PC-3 (cell line): ENCODE data around the gene TUBB1. TPM values are rescaled to one million over a fixed set of nuclear protein-coding genes. Genes with fewer than 3 reads are reported as not detected.

Source experiments
- ATAC-seq: fragments of 200-7000 bp; cut with Tn5 transposase; 2 replicates; pipeline ENCODE4 v1.9.1; 2020; ENCODE audit warnings: mild to moderate bottlenecking, moderate library complexity
- BruUV-seq: library from RNA; stranded (reverse); fragments of 400-500 nt; replicated peaks from 2 replicates; lab custom pipeline; 2021; lab: Mats Ljungman, UMichigan
- CTCF ChIA-PET: fragments of 300-600 bp; sonication (Branson Sonifier 250); formaldehyde crosslinking; loops from one replicate; lab custom pipeline; 2022; ENCODE audit warnings: antibody characterized with exemption; lab: Charles Lee
- POLR2A ChIA-PET: fragments of 300-600 bp; sonication (Branson Sonifier 250); formaldehyde crosslinking; loops from one replicate; lab custom pipeline; 2022; ENCODE audit warnings: antibody characterized with exemption; ENCODE audit not compliant: unreplicated experiment; lab: Charles Lee
- DNase-seq: peaks from one replicate; pipeline ENCODE4 v3.0.0-alpha.2; 2015
- H2AFZ ChIP-seq: fragments of 300-600 bp; sonication (generic); 2 replicates; pipeline ENCODE4 v1.6.0; 2016; ENCODE audit warnings: antibody characterized with exemption, low read length
- H3F3A ChIP-seq: fragments of 300-600 bp; sonication (generic); one replicate; pipeline ENCODE4 v1.6.0; 2017; ENCODE audit warnings: antibody characterized with exemption, low read length, control low read depth, mild to moderate bottlenecking; ENCODE audit not compliant: unreplicated experiment
- H3K27ac ChIP-seq: fragments of 300-600 bp; sonication (generic); 2 replicates; pipeline ENCODE4 v1.5.1; 2016; ENCODE audit warnings: mild to moderate bottlenecking, low read length
- H3K27me3 ChIP-seq: fragments of 300-600 bp; sonication (generic); 2 replicates; pipeline ENCODE4 v1.6.1; 2016; ENCODE audit warnings: low read length, mixed read lengths
- H3K36me3 ChIP-seq: fragments of 300-600 bp; sonication (generic); 2 replicates; pipeline ENCODE4 v1.6.1; 2016; ENCODE audit warnings: low read depth, mixed run types, low read length, mixed read lengths
- H3K4me1 ChIP-seq: fragments of 300-600 bp; sonication (generic); 2 replicates; pipeline ENCODE4 v1.5.1; 2016; ENCODE audit warnings: low read length; ENCODE audit not compliant: insufficient read depth
- H3K4me2 ChIP-seq: fragments of 300-600 bp; sonication (generic); 2 replicates; pipeline ENCODE4 v1.6.0; 2016; ENCODE audit warnings: low read length
- H3K4me3 ChIP-seq: fragments of 300-600 bp; sonication (generic); 2 replicates; pipeline ENCODE4 v1.5.1; 2016; ENCODE audit warnings: mild to moderate bottlenecking, low read length, mixed read lengths
- H3K79me2 ChIP-seq: fragments of 300-600 bp; sonication (generic); 2 replicates; pipeline ENCODE4 v1.6.1; 2017; ENCODE audit warnings: low read length, mixed read lengths
- H3K9ac ChIP-seq: fragments of 300-600 bp; sonication (generic); 2 replicates; pipeline ENCODE4 v1.6.0; 2016; ENCODE audit warnings: mild to moderate bottlenecking, low read length
- H3K9me2 ChIP-seq: fragments of 300-600 bp; sonication (generic); replicated peaks from 2 replicates; pipeline ENCODE4 v1.6.1; 2016; ENCODE audit warnings: mixed run types, low read length, mixed read lengths
- H3K9me3 ChIP-seq: fragments of 300-600 bp; sonication (generic); 2 replicates; pipeline ENCODE4 v1.6.1; 2016; ENCODE audit warnings: low read length, mixed read lengths
- H4K20me1 ChIP-seq: fragments of 300-600 bp; sonication (generic); 2 replicates; pipeline ENCODE4 v1.6.1; 2016; ENCODE audit warnings: low read length, mixed read lengths
- CTCF ChIP-seq: fragments of 300-600 bp; sonication (generic); conservative IDR thresholded peaks from 2 replicates; pipeline ENCODE4 v1.5.1; 2017; ENCODE audit warnings: antibody characterized with exemption, low read depth, mild to moderate bottlenecking, low read length
- EZH2 ChIP-seq: fragments of 300-600 bp; sonication (generic); IDR thresholded peaks from one replicate; pipeline ENCODE4 v1.6.1; 2017; ENCODE audit warnings: antibody characterized with exemption, mild to moderate bottlenecking, low read length; ENCODE audit not compliant: unreplicated experiment
- EZH2phosphoT487 ChIP-seq: fragments of 300-600 bp; sonication (generic); IDR thresholded peaks from 2 replicates; pipeline ENCODE4 v1.6.1; 2018; ENCODE audit warnings: mild to moderate bottlenecking, antibody characterized with exemption, low read length, borderline replicate concordance
- intact Hi-C: fragments of 100-400 bp; cut with micrococcal nuclease; formaldehyde crosslinking; loops from 2 replicates; pipeline ENCODE4 v1.9.0; 2023
- total RNA-seq: library from RNA; depleted of rRNA; stranded (reverse); fragments of >200 nt; gene quantifications from 2 replicates; pipeline ENCODE4 v1.2.3, GENCODE V29; 2014

The TUBB1 gene
- total RNA-seq, 1 experiment from 2014 or later, result not detected

DNA sequence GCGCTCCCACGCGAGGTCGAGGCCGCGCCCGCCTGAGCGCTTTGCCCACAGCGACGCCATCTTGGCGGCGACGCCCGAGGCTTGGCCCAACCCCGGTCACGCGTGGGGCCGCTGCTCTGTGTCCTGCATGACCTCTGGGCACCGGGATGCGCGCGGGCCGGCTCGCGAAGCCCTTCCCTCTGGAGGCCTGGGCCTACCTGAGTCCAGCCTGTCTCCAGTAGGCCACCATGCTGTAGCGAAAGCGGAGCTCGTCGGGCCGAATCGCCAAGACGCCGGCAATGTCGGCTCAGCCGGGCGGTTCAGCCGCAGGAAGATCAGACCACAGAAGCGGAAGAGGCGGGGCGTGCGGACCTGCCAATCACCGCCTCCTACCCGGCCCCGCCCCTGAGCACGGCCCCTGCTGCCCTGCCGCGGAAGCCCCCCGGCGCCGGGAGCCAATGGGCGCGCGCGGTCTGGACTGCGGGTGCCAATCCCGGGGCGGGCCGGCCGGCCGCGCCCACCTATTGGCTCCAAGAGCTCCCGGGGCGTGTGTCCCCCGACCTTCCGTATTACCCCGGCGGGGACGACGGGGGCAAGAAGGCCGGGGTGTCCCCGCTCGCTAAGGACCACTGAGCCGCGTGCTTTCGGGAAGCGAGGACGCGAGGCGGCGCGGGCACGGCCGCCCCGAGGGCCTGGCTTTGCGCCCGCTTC is 12.9 kb downstream of the TUBB1 start, which contains the start of gene ATP5F1E:
TSS of gene ATP5F1E (minus strand) at position 313 of the 690 bp plus-strand sequence. CDS start at position 229, 84 bp downstream.
- intact Hi-C loops, result loop anchor here (1.0 to 5.0 kb wide), 3 partner anchors 10 to 140 kb away; partner anchors contain the start of gene PRELID3B
- CTCF ChIA-PET, result interaction anchor here (0.6 to 0.9 kb wide), 4 partner anchors 15 to 189 kb away, joined by 3 to 11 read pairs (median 4); no protein-coding TSS in a partner anchor
- Histone ChIP-seq H3K4me1 (peaks cover 54% of the 10 kb centered on the region), H4K20me1 (peaks cover 39% of the 10 kb centered on the region), H3K9ac (peak within 1 kb of the TSS; percentile 95), H3K79me2 (peaks cover 82% of the 10 kb centered on the region), H3F3A (no peaks in the 10 kb centered on the region), H3K9me2 (no peaks in the 10 kb centered on the region), H3K4me2 (peak within 1 kb of the TSS; percentile 86), H2AFZ (peak within 1 kb of the TSS; percentile 78), H3K9me3 (no peaks in the 10 kb centered on the region), H3K36me3 (peaks cover 65% of the 10 kb centered on the region), H3K4me3 (peak within 1 kb of the TSS; percentile 77), H3K27ac (peak within 1 kb of the TSS; percentile 68), H3K27me3 (no peaks in the 10 kb centered on the region)
- POLR2A ChIA-PET, result interaction anchor here (0.6 to 1.0 kb wide), 6 partner anchors 10 to 1339 kb away, joined by 3 to 16 read pairs (median 4); partner anchors contain the start of gene PRELID3B
- no TSS peak for BruUV-seq
- ATAC-seq (peak; percentile 91), DNase-seq (peak; percentile 98)
- no peak for TF ChIP-seq EZH2phosphoT487
- no peak for TF ChIP-seq CTCF
- TF ChIP-seq EZH2, result no peak

DNA sequence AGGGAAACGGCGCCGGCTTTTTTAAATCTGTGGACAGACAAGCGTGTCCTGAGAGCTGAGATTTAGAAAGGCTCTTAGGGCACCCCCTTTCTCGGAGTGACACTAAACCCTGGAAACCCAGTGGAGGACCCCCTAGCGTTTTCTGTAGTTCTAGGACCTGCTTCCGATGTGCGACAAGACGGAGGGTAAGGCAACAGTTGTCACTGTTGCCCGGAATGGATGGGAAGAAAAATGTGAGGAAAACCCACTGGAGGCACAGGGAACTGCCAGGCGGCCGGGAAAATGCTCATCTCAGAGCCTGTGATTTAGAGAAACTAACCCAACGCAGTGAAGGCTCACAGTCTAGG is 13.5 kb downstream of the TUBB1 start:
- Histone ChIP-seq H3F3A (no peaks in the 10 kb centered on the region), H3K79me2 (peaks cover 82% of the 10 kb centered on the region), H3K27ac (peak overlapping the region; percentile 68), H3K9me3 (no peaks in the 10 kb centered on the region), H3K4me3 (peak overlapping the region; percentile 77), H2AFZ (peak overlapping the region; percentile 78), H3K4me1 (peaks cover 50% of the 10 kb centered on the region), H3K36me3 (peaks cover 65% of the 10 kb centered on the region), H3K27me3 (no peaks in the 10 kb centered on the region), H3K4me2 (peak overlapping the region; percentile 86), H3K9me2 (no peaks in the 10 kb centered on the region), H4K20me1 (peaks cover 34% of the 10 kb centered on the region), H3K9ac (peak overlapping the region; percentile 95)
- TF ChIP-seq EZH2 (no peak), EZH2phosphoT487 (no peak), CTCF (0 out of 2 replicates have a peak, but pooled peaks have one; percentile 15)
- DNase-seq, result peak; percentile 66
- ChIA-PET CTCF (interaction anchor here (0.6 to 0.7 kb wide), 3 partner anchors 15 to 189 kb away, joined by 3 to 11 read pairs (median 3); no protein-coding TSS in a partner anchor), POLR2A (interaction anchor here (0.6 to 1.0 kb wide), 5 partner anchors 10 to 1340 kb away, joined by 3 to 16 read pairs (median 5); partner anchors contain the start of gene PRELID3B)
- ATAC-seq, result peak; percentile 52
- intact Hi-C loops, result loop anchor here (1.0 to 5.0 kb wide), 3 partner anchors 10 to 140 kb away; partner anchors contain the start of gene PRELID3B
- TSS peak; percentile 95 for BruUV-seq
